ENCODE data around the gene UNC80.

UNC80 gene

DNA sequence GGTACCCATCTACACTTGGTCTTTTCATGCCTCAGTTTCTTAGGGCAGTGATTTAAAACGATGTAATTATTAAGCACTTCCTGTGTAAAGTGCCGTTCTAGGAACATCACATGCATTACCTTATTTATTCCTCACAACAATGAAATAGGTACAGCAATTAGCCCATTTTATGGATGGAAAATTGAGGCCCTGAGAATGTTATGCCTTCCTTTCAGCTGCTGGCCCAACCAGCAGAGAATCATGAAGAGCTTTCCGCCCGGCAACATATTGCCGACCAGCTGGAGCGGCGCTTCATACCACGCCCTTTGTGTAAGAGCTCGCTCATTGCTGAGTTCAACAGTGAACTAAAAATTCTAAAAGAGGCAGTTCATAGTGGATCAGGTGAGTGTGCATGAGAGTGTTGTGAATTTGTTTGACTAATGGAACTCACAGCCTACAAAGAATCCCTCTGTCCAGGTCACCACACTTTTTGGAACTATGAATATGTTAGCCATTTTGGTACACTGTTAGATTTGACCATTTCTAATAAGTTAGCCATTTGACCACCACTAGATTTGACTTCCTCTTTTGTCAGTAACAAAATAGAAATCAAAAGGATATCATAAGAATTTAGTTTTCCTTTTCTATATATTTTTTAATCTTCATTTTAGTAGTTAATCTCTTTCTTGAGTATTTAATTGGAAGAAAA is 205.2 kb downstream of the UNC80 start:
- no peak overlapping the region for H3K4me3 ChIP-seq (ENCODE audit: control insufficient read depth in 1 of 7, extremely low read depth in 1 of 7, insufficient read depth in 4 of 7, low read depth in 2 of 7, low read length in 6 of 7)
- no peak for DNase-seq
- H3K9me3 ChIP-seq (ENCODE audit: control extremely low read depth in 1 of 5, control insufficient read depth in 4 of 5, insufficient read depth in 2 of 5, low read depth in 1 of 5, low read length in 4 of 5) = no peaks in the 10 kb centered on the region
- H3K27ac ChIP-seq (ENCODE audit: insufficient read depth in 1 of 2, low read depth in 1 of 2, low read length in 2 of 2, poor library complexity in 1 of 2, severe bottlenecking in 2 of 2) = no peak overlapping the region
- H3K36me3 ChIP-seq (ENCODE audit: control insufficient read depth in 4 of 4, insufficient read depth in 4 of 4, low read length in 3 of 4) = no peaks in the 10 kb centered on the region
- peaks cover 0 to 5% (median 0%) of the 10 kb centered on the region in 5 experiments for H3K27me3 ChIP-seq (replicated peaks in 2 of 5; ENCODE audit: control insufficient read depth in 4 of 5, insufficient read depth in 5 of 5, low read length in 4 of 5)
- over 99% methylated on average over 7 of the region's 9 CpGs for WGBS (ENCODE audit: insufficient coverage)
- ChIA-PET POLR2A (no interaction called here), CTCF (interaction anchor here (0.9 to 9.8 kb wide), 10 partner anchors 8 to 420 kb away, joined by 3 to 124 read pairs (median 5); no protein-coding TSS in a partner anchor)
- H3K4me1 ChIP-seq (ENCODE audit: control extremely low read depth in 1 of 4, control insufficient read depth in 4 of 4, insufficient read depth in 4 of 4, low read length in 3 of 4) = no peaks in the 10 kb centered on the region

DNA sequence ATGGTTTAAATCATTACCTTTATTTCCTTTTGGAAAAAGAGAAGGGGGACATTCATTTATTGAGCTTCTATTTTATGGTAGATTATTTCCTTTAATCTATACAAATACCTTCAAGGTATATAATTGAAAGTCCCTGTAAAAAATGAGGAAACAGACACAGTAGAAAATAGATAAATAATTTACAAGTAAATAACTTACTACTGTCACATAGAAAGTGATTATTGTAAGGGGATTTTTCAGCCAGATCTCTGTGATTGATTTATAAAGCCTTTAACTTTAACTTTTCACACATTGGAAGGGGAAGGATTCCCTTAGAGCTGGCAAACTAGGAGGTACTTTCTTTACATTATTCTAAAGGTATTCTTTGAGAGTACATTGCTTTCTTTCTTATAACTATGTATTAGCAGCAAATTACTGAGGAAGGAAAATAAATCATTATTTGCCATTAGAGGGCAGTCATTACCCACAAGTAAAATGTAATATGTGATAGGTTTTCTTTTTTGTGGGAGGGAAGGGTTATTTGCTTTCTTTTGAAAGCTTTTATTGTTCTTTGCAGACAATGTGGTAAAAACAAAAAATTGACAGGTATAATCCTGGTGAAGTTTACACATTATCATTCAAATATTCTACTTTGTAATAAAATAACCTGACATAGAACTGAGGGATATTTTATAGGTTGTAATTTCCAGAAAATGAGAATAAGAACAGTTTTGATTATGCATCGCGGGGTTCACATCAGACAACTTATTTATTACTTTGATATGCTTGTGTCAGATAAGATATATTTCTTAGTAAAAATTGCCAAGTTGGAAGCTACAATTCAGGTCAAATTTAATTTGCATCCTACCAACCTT is 206.0 kb downstream of the UNC80 start:
- CTCF ChIA-PET = interaction anchor here (0.6 to 9.8 kb wide), 13 partner anchors 9 to 512 kb away, joined by 3 to 124 read pairs (median 3); no protein-coding TSS in a partner anchor
- DNase-seq = peak; percentile 56 to 74 (median 69)
- peaks cover 0 to 2% (median 0%) of the 10 kb centered on the region in 5 experiments for H3K27me3 ChIP-seq (replicated peaks in 2 of 5; ENCODE audit: control insufficient read depth in 4 of 5, insufficient read depth in 5 of 5, low read length in 4 of 5)
- no CpG with 5 or more reads among the region's 2 CpGs for WGBS (ENCODE audit: insufficient coverage)
- POLR2A ChIA-PET = no interaction called here
- H3K4me1 ChIP-seq (ENCODE audit: control extremely low read depth in 1 of 4, control insufficient read depth in 4 of 4, insufficient read depth in 4 of 4, low read length in 3 of 4) = no peaks in the 10 kb centered on the region
- no peak overlapping the region for H3K27ac ChIP-seq (ENCODE audit: insufficient read depth in 1 of 2, low read depth in 1 of 2, low read length in 2 of 2, poor library complexity in 1 of 2, severe bottlenecking in 2 of 2)
- H3K9me3 ChIP-seq (ENCODE audit: control extremely low read depth in 1 of 5, control insufficient read depth in 4 of 5, insufficient read depth in 2 of 5, low read depth in 1 of 5, low read length in 4 of 5) = no peaks in the 10 kb centered on the region
- no peak overlapping the region for H3K4me3 ChIP-seq (ENCODE audit: control insufficient read depth in 1 of 7, extremely low read depth in 1 of 7, insufficient read depth in 4 of 7, low read depth in 2 of 7, low read length in 6 of 7)
- no peaks in the 10 kb centered on the region for H3K36me3 ChIP-seq (ENCODE audit: control insufficient read depth in 4 of 4, insufficient read depth in 4 of 4, low read length in 3 of 4)

DNA sequence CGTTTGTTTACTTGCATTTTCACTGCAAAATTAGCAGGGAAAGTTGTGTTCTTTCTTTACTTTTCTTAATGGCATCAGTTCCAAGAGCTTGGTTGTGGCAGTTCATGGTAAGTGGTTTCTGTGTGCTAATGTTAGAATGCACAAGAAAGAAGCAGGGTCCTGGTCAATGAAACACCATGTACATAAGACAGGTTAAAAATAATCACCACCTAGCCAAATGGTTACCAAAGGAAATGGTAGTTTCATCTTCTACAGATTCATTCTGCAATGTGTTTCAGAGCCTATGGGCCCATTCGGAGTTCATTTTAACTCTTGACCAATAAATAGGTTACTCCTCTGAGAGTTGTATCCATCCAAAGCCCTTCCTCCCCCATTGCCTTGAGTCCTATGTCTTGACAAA is 212.7 kb downstream of the UNC80 start:
- H3K27me3 ChIP-seq (replicated peaks in 2 of 5; ENCODE audit: control insufficient read depth in 4 of 5, insufficient read depth in 5 of 5, low read length in 4 of 5) = no peaks in the 10 kb centered on the region
- CTCF ChIA-PET = interaction anchor here (1.3 to 3.7 kb wide), 3 partner anchors 8 to 212 kb away, joined by 6 to 21 read pairs (median 7); no protein-coding TSS in a partner anchor
- H3K36me3 ChIP-seq (ENCODE audit: control insufficient read depth in 4 of 4, insufficient read depth in 4 of 4, low read length in 3 of 4) = no peaks in the 10 kb centered on the region
- no peak overlapping the region for H3K27ac ChIP-seq (ENCODE audit: insufficient read depth in 1 of 2, low read depth in 1 of 2, low read length in 2 of 2, poor library complexity in 1 of 2, severe bottlenecking in 2 of 2)
- POLR2A ChIA-PET = no interaction called here
- peaks cover 8 to 27% (median 22%) of the 10 kb centered on the region in 4 experiments for H3K4me1 ChIP-seq (ENCODE audit: control extremely low read depth in 1 of 4, control insufficient read depth in 4 of 4, insufficient read depth in 4 of 4, low read length in 3 of 4)
- H3K9me3 ChIP-seq (ENCODE audit: control extremely low read depth in 1 of 5, control insufficient read depth in 4 of 5, insufficient read depth in 2 of 5, low read depth in 1 of 5, low read length in 4 of 5) = no peaks in the 10 kb centered on the region
- H3K4me3 ChIP-seq (ENCODE audit: control insufficient read depth in 1 of 7, extremely low read depth in 1 of 7, insufficient read depth in 4 of 7, low read depth in 2 of 7, low read length in 6 of 7) = no peak overlapping the region
- 100% methylated on average over 2 of the region's 2 CpGs for WGBS (ENCODE audit: insufficient coverage)
- DNase-seq = no peak

DNA sequence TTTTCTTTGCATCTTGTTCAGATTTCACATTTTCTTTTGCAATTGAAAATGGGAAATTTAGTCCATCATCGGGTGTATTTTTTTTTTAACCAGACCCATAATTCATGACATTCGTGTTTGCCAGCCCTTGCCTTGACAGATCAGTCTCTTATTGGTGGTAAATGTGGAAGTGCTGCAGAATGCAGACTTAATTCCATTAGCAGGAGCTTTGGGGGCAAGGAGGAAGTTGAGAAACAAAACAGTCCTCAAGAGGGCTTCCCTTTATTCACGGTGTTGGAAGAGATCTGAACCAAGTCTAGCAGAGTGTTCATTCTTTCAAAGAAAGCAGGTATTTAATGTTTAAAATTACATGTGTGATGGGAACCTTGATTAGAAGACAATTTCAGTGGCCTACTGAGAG is 214.2 kb downstream of the UNC80 start:
- peak overlapping the region in 2 of 7 experiments; percentile 18 to 42 for H3K4me3 ChIP-seq (ENCODE audit: control insufficient read depth in 1 of 7, extremely low read depth in 1 of 7, insufficient read depth in 4 of 7, low read depth in 2 of 7, low read length in 6 of 7)
- no peaks in the 10 kb centered on the region for H3K27me3 ChIP-seq (replicated peaks in 2 of 5; ENCODE audit: control insufficient read depth in 4 of 5, insufficient read depth in 5 of 5, low read length in 4 of 5)
- peak overlapping the region in 1 of 2 experiments; percentile 31 for H3K27ac ChIP-seq (ENCODE audit: insufficient read depth in 1 of 2, low read depth in 1 of 2, low read length in 2 of 2, poor library complexity in 1 of 2, severe bottlenecking in 2 of 2)
- ChIA-PET POLR2A (interaction anchor here (1.0 kb wide), 1 partner anchor 10 kb away, joined by 3 read pairs; no protein-coding TSS in a partner anchor), CTCF (interaction anchor here (0.8 to 3.7 kb wide), 5 partner anchors 8 to 210 kb away, joined by 3 to 21 read pairs (median 3); no protein-coding TSS in a partner anchor)
- no peaks in the 10 kb centered on the region for H3K36me3 ChIP-seq (ENCODE audit: control insufficient read depth in 4 of 4, insufficient read depth in 4 of 4, low read length in 3 of 4)
- DNase-seq = peak in 2 of 3 donors; percentile 72 to 82
- WGBS (ENCODE audit: insufficient coverage) = 0% methylated on average over 1 of the region's 3 CpGs
- H3K4me1 ChIP-seq (ENCODE audit: control extremely low read depth in 1 of 4, control insufficient read depth in 4 of 4, insufficient read depth in 4 of 4, low read length in 3 of 4) = peaks cover 8 to 27% (median 22%) of the 10 kb centered on the region in 4 experiments
- no peaks in the 10 kb centered on the region for H3K9me3 ChIP-seq (ENCODE audit: control extremely low read depth in 1 of 5, control insufficient read depth in 4 of 5, insufficient read depth in 2 of 5, low read depth in 1 of 5, low read length in 4 of 5)

DNA sequence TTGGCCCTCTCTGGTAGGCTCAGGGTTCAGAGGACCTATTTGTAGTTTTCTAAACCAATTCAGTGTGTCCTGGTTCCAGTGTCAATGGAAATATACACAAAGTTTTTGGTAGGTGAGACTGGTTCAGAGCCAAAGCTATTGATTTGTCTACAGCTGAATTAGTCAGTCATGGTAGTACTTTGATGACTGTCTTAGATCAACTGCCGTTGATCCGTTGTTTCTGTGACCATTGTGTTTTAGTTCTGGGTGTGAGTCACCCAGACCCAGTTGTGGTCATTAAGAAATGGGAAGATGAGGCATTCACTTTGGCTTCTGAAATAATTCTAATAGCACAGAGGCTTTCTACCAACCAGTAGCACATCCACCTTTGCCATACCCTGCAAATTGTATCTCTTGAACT is 214.8 kb downstream of the UNC80 start:
- no peaks in the 10 kb centered on the region for H3K27me3 ChIP-seq (replicated peaks in 2 of 5; ENCODE audit: control insufficient read depth in 4 of 5, insufficient read depth in 5 of 5, low read length in 4 of 5)
- WGBS (ENCODE audit: insufficient coverage) = 100% methylated on average over 2 of the region's 2 CpGs
- H3K27ac ChIP-seq (ENCODE audit: insufficient read depth in 1 of 2, low read depth in 1 of 2, low read length in 2 of 2, poor library complexity in 1 of 2, severe bottlenecking in 2 of 2) = peak overlapping the region in 1 of 2 experiments; percentile 31
- ChIA-PET POLR2A (no interaction called here), CTCF (interaction anchor here (0.8 to 3.7 kb wide), 5 partner anchors 8 to 210 kb away, joined by 3 to 21 read pairs (median 3); no protein-coding TSS in a partner anchor)
- no peaks in the 10 kb centered on the region for H3K36me3 ChIP-seq (ENCODE audit: control insufficient read depth in 4 of 4, insufficient read depth in 4 of 4, low read length in 3 of 4)
- peaks cover 8 to 27% (median 22%) of the 10 kb centered on the region in 4 experiments for H3K4me1 ChIP-seq (ENCODE audit: control extremely low read depth in 1 of 4, control insufficient read depth in 4 of 4, insufficient read depth in 4 of 4, low read length in 3 of 4)
- no peaks in the 10 kb centered on the region for H3K9me3 ChIP-seq (ENCODE audit: control extremely low read depth in 1 of 5, control insufficient read depth in 4 of 5, insufficient read depth in 2 of 5, low read depth in 1 of 5, low read length in 4 of 5)
- peak in 2 of 3 donors; percentile 38 to 41 for DNase-seq
- peak overlapping the region in 2 of 7 experiments; percentile 18 to 42 for H3K4me3 ChIP-seq (ENCODE audit: control insufficient read depth in 1 of 7, extremely low read depth in 1 of 7, insufficient read depth in 4 of 7, low read depth in 2 of 7, low read length in 6 of 7)

DNA sequence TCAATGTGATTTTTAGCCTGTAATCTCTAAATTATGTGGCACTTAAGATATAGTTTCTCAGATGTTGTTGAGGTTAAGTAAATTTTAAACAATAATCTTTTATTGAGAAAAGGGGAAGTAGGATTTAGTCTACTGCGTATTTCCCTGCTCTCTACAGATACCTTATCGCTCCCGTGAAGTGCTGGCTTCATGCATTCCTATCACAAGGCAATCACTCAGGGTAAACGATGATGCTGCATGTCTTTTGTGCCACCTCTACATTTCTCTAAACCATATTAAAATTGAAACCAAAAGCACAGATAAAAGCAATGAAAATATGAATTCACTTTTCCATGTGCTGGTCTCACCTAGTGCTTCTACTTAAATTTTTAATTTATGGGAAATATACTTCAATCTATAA is 216.4 kb downstream of the UNC80 start:
- Histone ChIP-seq H3K36me3 (ENCODE audit: control insufficient read depth in 4 of 4, insufficient read depth in 4 of 4, low read length in 3 of 4) (no peaks in the 10 kb centered on the region), H3K27ac (ENCODE audit: insufficient read depth in 1 of 2, low read depth in 1 of 2, low read length in 2 of 2, poor library complexity in 1 of 2, severe bottlenecking in 2 of 2) (no peak overlapping the region), H3K4me1 (ENCODE audit: control extremely low read depth in 1 of 4, control insufficient read depth in 4 of 4, insufficient read depth in 4 of 4, low read length in 3 of 4) (peaks cover 8 to 31% (median 22%) of the 10 kb centered on the region in 4 experiments), H3K9me3 (ENCODE audit: control extremely low read depth in 1 of 5, control insufficient read depth in 4 of 5, insufficient read depth in 2 of 5, low read depth in 1 of 5, low read length in 4 of 5) (no peaks in the 10 kb centered on the region), H3K27me3 (replicated peaks in 2 of 5; ENCODE audit: control insufficient read depth in 4 of 5, insufficient read depth in 5 of 5, low read length in 4 of 5) (no peaks in the 10 kb centered on the region), H3K4me3 (ENCODE audit: control insufficient read depth in 1 of 7, extremely low read depth in 1 of 7, insufficient read depth in 4 of 7, low read depth in 2 of 7, low read length in 6 of 7) (peak overlapping the region in 3 of 7 experiments; percentile 20 to 69 (median 33))
- peak; percentile 67 to 91 (median 81) for DNase-seq
- CTCF ChIA-PET = interaction anchor here (1.0 to 3.7 kb wide), 2 partner anchors 207 to 208 kb away, joined by 4 to 21 read pairs; no protein-coding TSS in a partner anchor
- 5% methylated on average over 4 of the region's 4 CpGs for WGBS (ENCODE audit: insufficient coverage)
- POLR2A ChIA-PET = no interaction called here

Measured in common myeloid progenitor, CD34-positive (primary cell).